ENCODE data around the gene INF2.
"Not testable (repeated sequence)": the region's sequence is repeated elsewhere in the genome, so short reads cannot be mapped to it uniquely, and the experiment has no call there.

INF2 gene

DNA sequence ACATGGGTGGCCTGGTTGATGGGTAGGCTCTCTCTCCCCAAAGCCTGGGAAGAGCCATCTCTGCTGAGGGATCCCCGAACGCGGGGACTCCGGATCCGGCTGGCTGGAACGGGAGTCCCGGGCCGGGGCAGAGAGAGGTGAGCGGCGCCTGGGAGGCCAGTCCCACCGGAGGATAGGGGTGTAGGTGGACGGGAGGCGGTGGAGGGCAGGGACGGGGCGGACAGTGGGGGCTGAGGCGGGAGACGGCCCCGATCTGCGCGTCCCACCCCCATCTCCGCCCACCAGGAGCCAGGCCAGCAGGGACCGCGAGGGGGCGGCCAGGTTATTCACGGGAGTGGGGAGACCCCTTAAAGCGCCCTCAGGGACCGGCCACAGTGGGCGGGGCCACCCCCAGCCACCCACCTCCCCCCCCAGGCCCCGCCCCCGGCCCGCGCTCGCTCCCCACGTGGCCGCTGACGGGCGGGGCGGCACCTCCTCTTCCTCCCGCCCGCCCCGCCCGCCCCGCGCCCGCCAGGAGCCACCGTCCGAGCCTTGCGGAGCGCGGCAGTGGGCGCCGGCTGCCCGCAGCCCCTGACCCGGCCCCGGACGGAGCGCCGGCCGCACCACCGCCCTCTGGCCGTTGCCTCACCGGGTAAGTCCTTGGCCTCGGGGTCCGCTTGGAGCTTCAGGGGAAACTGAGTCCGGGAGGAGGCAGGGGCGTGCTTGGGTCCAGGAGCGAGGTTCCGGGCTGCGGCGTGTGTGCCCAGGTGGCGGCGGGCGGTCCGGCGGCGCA lies at the start of gene INF2:
TSS of gene INF2 (plus strand) at position 510 of the 772 bp plus-strand sequence. CDS start 11,748 bp downstream, outside the sequence.
- peak in 27 of 51 donors; percentile 26 to 82 (median 52) for DNase-seq

DNA sequence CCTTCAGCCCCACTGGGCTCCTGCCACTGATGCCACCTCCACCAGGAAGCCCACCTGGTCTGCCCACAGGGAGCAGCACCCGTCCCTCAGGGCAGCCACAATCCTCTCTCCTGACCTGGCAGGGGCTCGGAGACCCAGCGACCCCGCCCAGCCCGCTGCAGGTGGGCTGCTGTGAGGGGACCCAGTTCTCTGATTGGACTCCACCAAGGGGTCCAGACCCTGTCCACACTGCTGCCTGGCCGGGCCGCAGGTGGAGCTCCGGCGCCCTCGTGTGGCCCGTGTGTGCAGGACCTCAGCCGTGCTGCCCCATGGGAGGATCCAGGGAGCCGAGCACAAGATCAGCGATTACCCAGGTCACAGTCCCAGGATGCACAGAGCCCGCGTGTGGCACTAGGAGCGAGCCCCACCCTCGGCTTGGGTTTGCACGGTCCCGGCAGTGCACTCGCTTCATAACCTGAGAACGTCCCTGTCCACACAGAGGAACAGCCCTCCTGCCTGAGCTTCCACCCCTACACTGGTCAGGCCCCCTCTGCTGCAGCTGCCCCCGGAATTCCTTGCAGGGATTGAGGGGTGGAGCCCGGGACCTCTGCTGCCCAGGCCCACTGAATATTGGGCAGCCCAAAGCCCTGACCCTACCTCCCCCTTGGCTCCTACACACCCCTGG lies 49.4 kb upstream of the INF2 start:
- peak in 37 of 51 donors; percentile 12 to 78 (median 43) for DNase-seq

- DNase-seq: no peak
Measured at GRCh38 chr14:104640681-104641080, 48.7 kb upstream of the INF2 start.

DNA sequence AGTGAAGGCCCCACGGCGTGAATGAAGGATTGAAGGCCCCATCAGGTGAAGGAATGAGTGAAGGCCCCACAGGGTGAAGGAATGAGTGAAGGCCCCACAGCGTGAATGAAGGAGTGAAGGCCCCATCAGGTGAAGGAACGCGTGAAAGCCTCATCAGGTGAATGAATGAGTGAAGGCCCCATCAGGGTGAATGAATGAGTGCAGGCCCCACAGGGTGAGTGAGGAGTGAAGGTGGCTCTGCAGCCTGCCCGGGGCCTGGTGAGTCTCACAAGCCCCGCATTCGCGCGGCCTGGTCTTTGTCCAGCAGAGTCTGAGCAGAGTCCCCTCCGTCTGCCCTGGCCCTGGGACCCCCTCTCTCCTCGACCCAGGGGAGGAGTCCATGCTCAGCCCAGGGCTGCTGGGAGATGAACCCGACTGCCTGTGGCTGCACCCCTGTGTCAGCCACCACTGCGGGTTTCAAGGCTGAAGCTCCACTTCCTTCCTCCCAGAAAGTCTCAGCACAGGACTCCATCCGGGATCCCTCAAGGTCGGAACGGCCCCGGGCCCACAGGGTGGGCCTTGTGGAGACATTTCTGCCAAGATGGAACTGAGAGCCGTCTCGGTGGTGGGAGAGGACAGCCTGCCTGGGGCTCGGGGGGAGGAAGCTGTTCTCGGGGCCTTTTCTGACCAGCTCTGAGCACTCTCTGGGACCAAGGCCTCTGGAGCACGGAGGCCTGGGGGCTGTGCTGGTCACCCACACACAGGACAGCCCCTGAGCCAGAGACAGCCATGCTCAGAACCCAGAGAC lies 47.5 kb upstream of the INF2 start:
- DNase-seq: no peak

GRCh38 chr14:104642540-104642868 lies 46.9 kb upstream of the INF2 start:
- DNase-seq: no peak

GRCh38 chr14:104643306-104643705 lies 46.1 kb upstream of the INF2 start:
- no peak for DNase-seq

DNA sequence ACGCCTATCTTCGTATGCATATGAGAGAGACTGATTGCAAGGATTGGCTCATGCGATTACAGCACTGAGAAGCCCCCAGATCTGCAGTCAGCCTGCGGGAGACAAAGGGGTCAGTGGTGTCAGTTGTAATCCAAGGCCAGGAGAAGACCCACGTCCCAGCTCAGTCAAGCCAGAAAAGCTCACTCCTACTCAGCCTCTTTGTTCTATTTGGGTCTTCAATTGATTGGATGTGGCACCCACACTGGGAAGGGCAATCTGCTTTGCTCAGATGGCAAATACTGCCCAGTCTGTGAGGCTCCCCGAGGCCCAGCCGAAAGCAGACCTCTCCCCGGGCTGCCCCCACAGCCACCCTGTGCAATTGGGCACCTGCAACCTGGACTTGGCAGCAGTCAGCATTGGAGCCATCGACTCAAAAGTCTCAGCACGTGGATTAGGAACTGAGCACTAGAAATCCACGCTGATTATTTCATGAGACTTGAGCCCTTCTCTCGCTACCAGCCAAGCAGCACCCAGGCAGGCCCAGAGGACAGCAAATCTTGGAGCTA lies 45.3 kb upstream of the INF2 start:
- no peak for DNase-seq

GRCh38 chr14:104644656-104645378 lies 44.6 kb upstream of the INF2 start:
- DNase-seq: no peak

DNA sequence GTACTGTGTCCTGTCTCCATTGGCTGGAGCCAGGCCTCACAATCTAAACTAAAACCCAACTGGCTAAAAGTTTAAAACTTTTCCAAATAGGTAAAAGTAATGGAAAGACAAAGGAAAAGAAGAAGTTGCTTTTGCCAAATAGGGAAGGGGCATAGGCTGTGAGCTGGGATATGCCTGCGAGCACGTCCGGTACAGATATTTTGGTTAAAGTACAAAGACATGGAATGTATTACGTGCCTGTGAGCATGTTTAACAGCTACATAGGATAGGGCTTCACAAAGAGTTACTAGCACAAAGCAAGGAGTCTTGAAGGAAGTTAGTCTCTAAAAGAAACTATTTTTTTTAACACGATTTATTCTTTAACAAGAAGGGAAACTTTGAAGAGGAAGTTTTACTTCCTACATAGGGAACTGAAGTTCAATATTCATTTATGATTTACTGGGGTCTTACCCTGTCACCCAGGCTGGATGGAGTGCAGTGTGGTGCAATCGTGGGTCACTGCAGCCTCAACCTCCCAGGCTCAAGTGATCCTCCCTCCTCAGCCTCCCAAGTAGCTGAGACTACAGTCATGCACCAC lies 41.9 kb upstream of the INF2 start:
- no peak for DNase-seq

DNA sequence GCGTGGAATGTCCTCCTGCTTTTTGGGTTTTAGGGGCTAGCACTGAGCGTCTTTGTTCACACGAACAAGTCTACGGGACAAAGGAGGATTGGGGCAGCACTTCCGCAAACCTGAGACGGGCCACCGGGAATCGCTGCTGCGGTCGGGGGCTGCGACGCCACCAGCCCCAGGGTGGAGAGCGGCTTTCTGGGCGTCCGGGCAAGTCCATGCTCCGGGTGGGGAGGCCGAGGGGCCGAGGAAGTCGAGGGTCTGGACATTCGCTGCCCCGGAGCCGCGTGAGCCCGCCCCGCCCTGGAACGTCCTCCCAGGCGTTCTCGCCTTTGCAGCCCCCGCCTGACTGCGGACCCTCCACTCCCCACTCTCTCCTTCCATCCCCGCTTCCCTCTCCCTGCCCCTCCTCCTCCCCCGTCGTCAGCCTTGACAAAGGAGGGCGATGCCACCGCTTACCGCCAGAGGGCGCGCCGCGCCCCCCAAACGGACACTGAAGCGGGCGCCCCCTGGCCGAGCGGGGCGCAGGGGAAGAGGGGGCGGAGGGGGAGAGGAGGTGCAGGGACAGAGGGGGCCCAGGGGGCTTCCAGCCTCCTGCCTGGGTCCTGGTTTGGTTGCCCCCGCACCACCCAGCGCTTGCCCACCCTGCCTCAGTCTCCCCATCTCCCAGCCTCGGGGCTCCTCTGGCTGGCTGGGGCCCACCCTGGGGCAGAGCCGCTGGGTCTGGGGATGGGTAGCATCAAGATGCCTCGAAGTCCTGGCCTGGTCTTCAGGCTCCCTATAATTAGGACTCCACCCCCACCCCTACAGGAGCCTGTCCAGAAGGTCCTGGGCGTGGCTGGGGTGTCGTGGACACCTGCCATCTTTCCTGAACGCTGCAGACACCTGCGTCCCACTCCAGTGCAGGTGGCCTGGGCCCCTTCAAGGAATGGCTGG lies 39.1 kb upstream of the INF2 start:
- peak in 45 of 51 donors; percentile 13 to 79 (median 48) for DNase-seq

- no peak for DNase-seq
Measured at GRCh38 chr14:104650981-104651875, 38.2 kb upstream of the INF2 start.

GRCh38 chr14:104651876-104652260 lies 37.5 kb upstream of the INF2 start:
- DNase-seq: no peak

- no peak for DNase-seq
Measured at GRCh38 chr14:104652386-104652785, 37.0 kb upstream of the INF2 start.

DNA sequence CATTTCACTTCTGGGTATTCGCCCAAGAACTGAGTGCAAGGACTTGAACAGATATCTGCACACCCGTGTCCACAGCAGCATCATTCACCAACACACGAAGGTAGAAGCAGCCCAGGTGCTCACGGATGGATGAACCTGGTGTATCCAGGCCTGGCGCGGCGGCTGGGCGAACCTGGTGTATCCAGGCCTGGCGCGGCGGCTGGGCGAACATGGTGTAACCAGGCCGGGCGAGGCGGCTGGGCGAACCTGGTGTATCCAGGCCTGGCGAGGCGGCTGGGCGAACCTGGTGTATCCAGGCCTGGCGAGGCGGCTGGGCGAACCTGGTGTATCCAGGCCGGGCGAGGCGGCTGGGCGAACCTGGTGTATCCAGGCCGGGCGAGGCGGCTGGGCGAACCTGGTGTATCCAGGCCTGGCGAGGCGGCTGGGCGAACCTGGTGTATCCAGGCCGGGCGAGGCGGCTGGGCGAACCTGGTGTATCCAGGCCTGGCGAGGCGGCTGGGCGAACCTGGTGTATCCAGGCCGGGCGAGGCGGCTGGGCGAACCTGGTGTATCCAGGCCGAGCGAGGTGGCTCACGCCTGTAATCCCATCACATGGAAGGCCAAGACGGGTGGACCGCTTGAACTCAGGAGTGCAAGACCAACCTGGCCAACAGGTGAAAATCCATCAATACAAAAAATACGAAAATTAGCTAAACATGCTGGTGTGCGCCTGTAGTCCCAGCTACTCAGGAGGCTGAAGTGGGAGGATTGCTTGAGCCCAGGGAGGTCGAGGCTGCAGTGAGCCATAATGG lies 36.1 kb upstream of the INF2 start:
- DNase-seq: not testable (repeated sequence)

DNA sequence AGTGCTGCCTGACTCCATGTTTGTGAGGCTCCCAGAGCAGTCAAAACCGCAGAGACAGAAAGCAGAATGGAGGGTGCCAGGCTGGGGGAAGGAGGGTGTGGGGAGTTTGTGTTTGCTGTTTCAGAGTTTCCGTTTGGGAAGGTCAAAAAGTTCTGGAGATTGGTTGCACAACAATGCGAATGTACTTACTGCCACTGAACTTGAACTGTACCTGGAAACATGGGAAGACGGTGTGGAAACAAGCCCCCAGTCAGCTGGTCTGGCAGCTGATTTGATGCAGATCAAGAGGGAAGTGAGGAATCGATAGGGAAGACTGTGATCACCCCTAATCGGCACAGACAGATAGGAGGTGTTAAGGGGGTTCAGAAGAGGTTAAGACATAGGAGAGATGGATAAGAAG lies 35.3 kb upstream of the INF2 start:
- no peak for DNase-seq

GRCh38 chr14:104655128-104655848 lies 34.1 kb upstream of the INF2 start:
- DNase-seq: peak in 2 of 51 donors; percentile 27 to 31

All from hypothalamus (tissue), 51 donors.